Vagina (tissue), 2 donors: ENCODE data around the gene TXNRD2.

Experiments
- CTCF ChIP-seq, 3 experiments: fragments of 450-650 bp in 2 of 3; fragments of 200-600 bp in 1 of 3; sonication (generic) in 1 of 3; IDR thresholded peaks; one replicate each; pipeline ENCODE4 v1.5.1; 2017 to 2019; ENCODE audit warnings: antibody characterized with exemption in 3 of 3, mild to moderate bottlenecking in 2 of 3, moderate library complexity in 2 of 3
- POLR2A ChIP-seq, 2 donors: fragments of 450-650 bp; IDR thresholded peaks; one replicate each; pipeline ENCODE4 v1.6.1; 2017; ENCODE audit warnings: antibody characterized with exemption in 2 of 2, mild to moderate bottlenecking in 2 of 2, moderate library complexity in 2 of 2
- POLR2AphosphoS5 ChIP-seq, 2 donors: sonication (generic); formaldehyde crosslinking; IDR thresholded peaks; one replicate each; pipeline ENCODE4 v1.9.0; 2017; ENCODE audit warnings: antibody characterized with exemption in 2 of 2, mild to moderate bottlenecking in 2 of 2, low read depth in 1 of 2; ENCODE audit not compliant: insufficient read depth in 1 of 2

DNA sequence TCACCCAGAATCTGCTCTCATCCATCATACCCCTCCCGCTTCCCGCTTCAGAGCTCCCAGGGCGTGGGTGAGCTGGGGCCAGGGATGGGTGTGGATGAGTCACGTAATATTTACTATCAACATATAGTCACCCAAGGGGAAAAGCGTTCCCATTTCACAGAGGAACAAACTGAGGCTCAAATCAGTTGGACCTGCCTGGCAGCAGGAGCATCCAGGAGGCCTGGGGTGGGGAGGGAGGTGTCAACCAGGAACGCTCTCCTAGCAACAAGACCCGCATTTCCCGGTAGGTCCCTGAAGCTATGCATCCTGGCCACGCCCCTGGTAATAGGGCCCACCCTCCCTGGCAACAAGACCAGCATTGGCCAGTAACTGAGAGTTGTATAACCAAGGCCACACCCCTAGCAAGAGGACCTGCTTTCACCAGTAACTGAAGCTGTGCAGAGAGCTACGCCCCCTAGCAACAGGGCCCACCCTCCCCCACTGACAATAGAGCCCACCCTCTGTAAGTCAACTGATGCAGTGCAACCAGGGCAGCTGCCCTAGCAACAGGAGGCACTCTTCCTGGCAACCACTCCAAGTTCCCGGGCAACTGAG lies 32.7 kb upstream of the TXNRD2 start:
- no peak for TF ChIP-seq CTCF (IDR thresholded peaks at IDR 0.05)
- no peak for TF ChIP-seq POLR2A (IDR thresholded peaks at IDR 0.05)
- no peak for TF ChIP-seq POLR2AphosphoS5 (IDR thresholded peaks at IDR 0.05; ENCODE audit: insufficient read depth in 1 of 2, low read depth in 1 of 2)
